ENCODE data around the gene RPS17. TPM values are rescaled to one million over a fixed set of nuclear protein-coding genes. Genes with fewer than 3 reads are reported as not detected.

Gene RPS17
- total and polyA plus RNA-seq, 8 donors: 751 to 2,243 (median 1,194) TPM

DNA sequence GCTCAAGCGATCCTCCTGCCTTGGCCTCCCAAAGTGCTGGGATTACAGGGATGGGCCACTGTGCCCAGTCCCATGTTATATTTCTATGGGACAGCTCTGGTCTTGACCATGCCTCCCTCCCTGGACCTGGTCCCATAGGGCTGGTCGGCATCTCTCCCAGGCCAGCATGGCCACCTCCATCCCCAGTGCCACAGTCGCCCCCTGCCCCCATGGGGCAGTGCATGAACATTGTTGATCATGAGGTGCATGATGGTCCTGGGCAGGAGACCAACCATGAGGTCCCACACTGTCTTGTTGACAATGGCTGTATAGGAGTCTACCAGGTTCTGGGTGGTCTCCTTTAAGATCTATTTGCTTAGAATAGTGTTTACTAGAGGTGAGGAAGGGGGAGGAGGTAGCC lies 6.5 kb downstream of the RPS17 start:
- WGBS, 2 donors: 91 to 94% methylated on average over 3 of the region's 3 CpGs
- FAIRE-seq: no peak
- H3K27me3 ChIP-seq: no peaks in the 10 kb centered on the region
- H3K27ac ChIP-seq: no peak overlapping the region
- H3K4me3 ChIP-seq: no peak overlapping the region
- TF ChIP-seq, protein P1, sequence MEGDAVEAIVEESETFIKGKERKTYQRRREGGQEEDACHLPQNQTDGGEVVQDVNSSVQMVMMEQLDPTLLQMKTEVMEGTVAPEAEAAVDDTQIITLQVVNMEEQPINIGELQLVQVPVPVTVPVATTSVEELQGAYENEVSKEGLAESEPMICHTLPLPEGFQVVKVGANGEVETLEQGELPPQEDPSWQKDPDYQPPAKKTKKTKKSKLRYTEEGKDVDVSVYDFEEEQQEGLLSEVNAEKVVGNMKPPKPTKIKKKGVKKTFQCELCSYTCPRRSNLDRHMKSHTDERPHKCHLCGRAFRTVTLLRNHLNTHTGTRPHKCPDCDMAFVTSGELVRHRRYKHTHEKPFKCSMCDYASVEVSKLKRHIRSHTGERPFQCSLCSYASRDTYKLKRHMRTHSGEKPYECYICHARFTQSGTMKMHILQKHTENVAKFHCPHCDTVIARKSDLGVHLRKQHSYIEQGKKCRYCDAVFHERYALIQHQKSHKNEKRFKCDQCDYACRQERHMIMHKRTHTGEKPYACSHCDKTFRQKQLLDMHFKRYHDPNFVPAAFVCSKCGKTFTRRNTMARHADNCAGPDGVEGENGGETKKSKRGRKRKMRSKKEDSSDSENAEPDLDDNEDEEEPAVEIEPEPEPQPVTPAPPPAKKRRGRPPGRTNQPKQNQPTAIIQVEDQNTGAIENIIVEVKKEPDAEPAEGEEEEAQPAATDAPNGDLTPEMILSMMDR (IDR thresholded peaks at IDR 0.05): no peak
- peak in 1 of 6 donors; percentile 13 for DNase-seq
- peaks cover 11 to 42% (median 24%) of the 10 kb centered on the region in 3 donors for H3K36me3 ChIP-seq
- intact Hi-C loops (cut with DNase I): no loop called here
- H3K4me1 ChIP-seq: peaks cover 0 to 10% (median 6%) of the 10 kb centered on the region in 3 donors
- no peak for ATAC-seq
- H3K9me3 ChIP-seq: no peaks in the 10 kb centered on the region

DNA sequence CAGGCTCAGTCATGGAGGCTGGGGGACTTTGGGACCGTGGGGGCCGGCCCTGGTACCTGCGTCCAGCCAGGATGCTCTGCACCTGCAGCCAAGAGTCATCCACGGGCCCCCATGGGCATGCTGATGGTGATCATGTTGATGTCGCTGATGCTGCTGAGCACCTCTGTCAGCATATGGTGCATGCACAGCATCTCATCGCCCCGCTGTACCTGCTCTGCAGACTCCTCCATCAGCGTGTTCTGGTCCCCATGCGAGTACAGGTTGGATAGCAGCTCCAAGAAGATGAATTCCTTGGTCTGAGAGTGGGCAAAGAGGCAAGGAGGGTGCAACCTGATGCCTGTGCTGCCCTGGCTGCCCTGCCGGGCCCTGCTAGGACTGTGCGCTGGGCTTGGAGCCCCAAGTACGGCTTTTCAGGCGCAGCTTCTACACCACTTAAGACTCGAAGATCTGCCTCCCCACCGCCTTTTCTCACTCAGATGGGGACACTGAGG lies 7.2 kb downstream of the RPS17 start:
- Histone ChIP-seq H3K27me3 (no peaks in the 10 kb centered on the region), H3K4me3 (no peak overlapping the region), H3K4me1 (peaks cover 0 to 2% (median 0%) of the 10 kb centered on the region in 3 donors), H3K9me3 (no peaks in the 10 kb centered on the region), H3K27ac (no peak overlapping the region), H3K36me3 (peaks cover 11 to 37% (median 22%) of the 10 kb centered on the region in 3 donors)
- TF ChIP-seq, protein P1 (IDR thresholded peaks at IDR 0.05): no peak
- DNase-seq: peak in 3 of 6 donors; percentile 13 to 66 (median 29)
- WGBS, 2 donors: 87 to 88% methylated on average over 15 of the region's 15 CpGs
- intact Hi-C loops (cut with DNase I): no loop called here
- no peak for ATAC-seq
- FAIRE-seq: no peak

DNA sequence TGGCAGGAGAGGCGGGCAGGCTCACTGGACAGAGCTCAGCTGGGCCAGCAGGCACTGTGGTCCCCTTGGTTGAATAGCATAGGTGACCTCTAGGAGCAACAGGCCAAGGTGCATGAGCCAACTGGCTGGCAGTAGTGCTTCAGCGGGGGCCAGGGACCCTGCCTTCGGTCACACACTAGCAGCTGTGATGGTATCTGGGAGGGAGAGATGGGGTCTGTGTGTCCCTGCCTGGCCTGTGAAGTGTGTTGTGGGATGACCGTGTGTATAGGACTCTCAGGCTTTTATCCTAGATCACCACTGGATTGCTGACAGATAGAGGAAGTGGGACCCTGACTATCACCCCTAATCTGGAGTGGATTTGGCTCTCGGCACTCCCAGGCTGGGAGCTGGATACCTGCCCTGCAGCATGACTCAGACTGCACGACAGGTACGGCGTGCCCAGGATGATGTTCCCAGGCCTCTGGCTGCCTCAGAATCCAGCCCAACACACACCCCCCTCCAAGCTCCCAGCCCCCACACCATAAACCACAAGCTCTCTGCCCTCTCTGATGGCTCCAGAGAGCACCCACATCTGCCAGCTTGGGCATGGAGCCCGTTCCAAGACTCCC lies 7.8 kb downstream of the RPS17 start:
- Histone ChIP-seq H3K27me3 (no peaks in the 10 kb centered on the region), H3K4me1 (no peaks in the 10 kb centered on the region), H3K9me3 (no peaks in the 10 kb centered on the region), H3K4me3 (no peak overlapping the region), H3K27ac (no peak overlapping the region), H3K36me3 (peaks cover 10 to 31% (median 16%) of the 10 kb centered on the region in 3 donors)
- TF ChIP-seq, protein P1 (IDR thresholded peaks at IDR 0.05): no peak
- intact Hi-C loops (cut with DNase I): no loop called here
- WGBS, 2 donors: 68 to 69% methylated on average over 9 of the region's 9 CpGs
- DNase-seq (peak in 2 of 6 donors; percentile 43 to 44), ATAC-seq (no peak), FAIRE-seq (no peak)

DNA sequence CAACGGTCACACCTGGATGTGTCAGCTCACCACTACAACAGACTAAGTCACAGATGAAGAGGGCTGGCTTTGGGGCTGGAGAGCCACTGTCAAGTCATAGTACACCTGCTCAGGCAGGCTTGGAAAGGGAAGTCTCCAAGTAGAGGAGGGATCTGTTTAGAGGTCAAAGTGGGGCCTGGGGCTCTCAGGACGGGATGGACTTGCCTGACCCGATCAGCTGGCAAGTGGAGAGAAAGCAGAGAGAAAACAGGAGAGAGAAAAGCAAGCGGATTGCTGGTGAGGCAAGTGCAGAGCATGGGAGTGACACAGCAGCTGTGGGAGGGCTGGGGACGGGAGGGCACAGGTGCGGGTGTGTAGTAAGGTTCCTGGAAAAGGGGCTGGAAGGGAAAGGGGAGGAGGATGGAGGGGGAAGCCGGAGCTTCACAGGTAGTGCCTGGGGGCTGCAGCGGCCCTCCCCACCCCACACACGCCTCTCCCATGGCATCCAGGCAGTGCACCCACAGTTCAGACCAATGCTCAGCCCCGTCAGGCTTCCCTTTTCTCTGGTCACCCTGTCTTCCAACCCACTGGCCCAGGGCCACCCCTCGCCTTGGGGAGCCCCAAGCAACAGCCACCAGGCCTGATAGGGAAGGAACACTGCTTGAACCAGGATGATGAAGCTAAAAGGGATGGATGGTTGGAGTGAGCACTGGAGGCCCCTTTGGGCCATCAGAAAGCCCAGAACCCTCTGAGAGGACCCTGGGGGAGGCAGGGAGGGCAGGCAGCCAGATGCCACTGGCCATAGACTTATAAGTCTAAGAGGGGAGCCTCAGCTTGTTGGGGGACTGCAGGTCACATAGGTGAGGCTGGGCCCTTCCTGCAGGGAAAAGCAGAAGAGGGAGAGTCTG lies 8.5 kb downstream of the RPS17 start:
- H3K9me3 ChIP-seq: no peaks in the 10 kb centered on the region
- H3K27ac ChIP-seq: peak overlapping the region in 1 of 4 donors; percentile 52
- peak in 2 of 6 donors; percentile 14 to 20 for DNase-seq
- no peak for FAIRE-seq
- no peak overlapping the region for H3K4me3 ChIP-seq
- TF ChIP-seq, protein P1 (IDR thresholded peaks at IDR 0.05): no peak
- ATAC-seq: peak in 1 of 4 donors; percentile 6
- intact Hi-C loops (cut with DNase I): no loop called here
- peaks cover 3 to 24% (median 9%) of the 10 kb centered on the region in 3 donors for H3K36me3 ChIP-seq
- no peaks in the 10 kb centered on the region for H3K4me1 ChIP-seq
- 73% methylated on average over 11 of the region's 11 CpGs for WGBS, 2 donors
- H3K27me3 ChIP-seq: no peaks in the 10 kb centered on the region
